Esophagus squamous epithelium (tissue), 5 donors: ENCODE results near the gene CAMTA1. TPM values are rescaled to one million over a fixed set of nuclear protein-coding genes. Genes with fewer than 3 reads are reported as not detected.

Source experiments
- DNase-seq: peaks from one replicate; lab custom pipeline; 2025; lab: John Stamatoyannopoulos, UW
- H3K27ac ChIP-seq, 4 donors: fragments of 200-600 bp; sonication (generic); one replicate each; pipeline ENCODE4 v1.5.1; 2016 to 2019; ENCODE audit warnings: mild to moderate bottlenecking in 1 of 4
- H3K27me3 ChIP-seq, 4 donors: fragments of 200-600 bp; sonication (generic); 1 replicate in 3 of 4; 2 replicates in 1 of 4; pipeline versions ENCODE4 v1.5.1 to v1.6.0; 2017 to 2021; ENCODE audit warnings: antibody characterized with exemption in 1 of 4
- H3K36me3 ChIP-seq, 3 donors: fragments of 200-600 bp; sonication (generic); one replicate each; pipeline ENCODE4 v1.5.1; 2016 to 2019
- H3K4me1 ChIP-seq, 3 donors: fragments of 200-600 bp; sonication (generic); one replicate each; pipeline ENCODE4 v1.5.1; 2017 to 2019
- H3K4me3 ChIP-seq, 4 donors: fragments of 200-600 bp; sonication (generic); 1 replicate in 3 of 4; 2 replicates in 1 of 4; pipeline ENCODE4 v1.5.1; 2016 to 2019; ENCODE audit warnings: mild to moderate bottlenecking in 2 of 4, moderate library complexity in 1 of 4
- H3K9me3 ChIP-seq, 3 donors: fragments of 200-600 bp; sonication (generic); one replicate each; pipeline ENCODE4 v1.5.1; 2016 to 2019
- CTCF ChIP-seq, 6 experiments: fragments of 450-650 bp in 4 of 6; fragments of 200-600 bp in 2 of 6; sonication (generic) in 2 of 6; IDR thresholded peaks; one replicate each; pipeline ENCODE4 v1.5.1; 2016 to 2019; ENCODE audit warnings: antibody characterized with exemption in 6 of 6, mild to moderate bottlenecking in 4 of 6, moderate library complexity in 4 of 6
- POLR2A ChIP-seq, 4 donors: fragments of 450-650 bp; IDR thresholded peaks; one replicate each; pipeline ENCODE4 v1.6.1; 2017; ENCODE audit warnings: antibody characterized with exemption in 4 of 4, mild to moderate bottlenecking in 4 of 4, moderate library complexity in 3 of 4
- WGBS, 2 donors: methylation state at CpG; one replicate each; pipeline ENCODE4 v1.1.5; 2018; 5-methylcytosine and 5-hydroxymethylcytosine counted together
- intact Hi-C: fragments of 100-400 bp; cut with DNase I; formaldehyde crosslinking; loops from one replicate; pipeline ENCODE4 v1.15.0; 2022
- total RNA-seq, 4 donors: library from RNA; depleted of rRNA; stranded (reverse); fragments of >200 nt; gene quantifications; one replicate each; pipeline ENCODE4 v1.1.0, GENCODE V29; 2016
- donor health status: DM: yes; HTN: yes; CAD: no.

The CAMTA1 gene
- total RNA-seq, 4 donors from 2014 or later: 31.3 to 77.4 (median 45.9) TPM

GRCh38 chr1:7586031-7586941, 801.0 kb downstream of the CAMTA1 start:
- Histone ChIP-seq H3K36me3 (no peaks in the 10 kb centered on the region), H3K4me3 (no peak overlapping the region), H3K27ac (no peak overlapping the region), H3K4me1 (no peaks in the 10 kb centered on the region), H3K9me3 (no peaks in the 10 kb centered on the region), H3K27me3 (no peaks in the 10 kb centered on the region)
- WGBS, 2 donors: 65 to 100% methylated on average over 4 to 5 of the region's 26 CpGs
- TF ChIP-seq POLR2A (IDR thresholded peaks at IDR 0.05): no peak
- no peak for TF ChIP-seq CTCF (IDR thresholded peaks at IDR 0.05)
- intact Hi-C loops: no loop called here
- no peak for DNase-seq

DNA sequence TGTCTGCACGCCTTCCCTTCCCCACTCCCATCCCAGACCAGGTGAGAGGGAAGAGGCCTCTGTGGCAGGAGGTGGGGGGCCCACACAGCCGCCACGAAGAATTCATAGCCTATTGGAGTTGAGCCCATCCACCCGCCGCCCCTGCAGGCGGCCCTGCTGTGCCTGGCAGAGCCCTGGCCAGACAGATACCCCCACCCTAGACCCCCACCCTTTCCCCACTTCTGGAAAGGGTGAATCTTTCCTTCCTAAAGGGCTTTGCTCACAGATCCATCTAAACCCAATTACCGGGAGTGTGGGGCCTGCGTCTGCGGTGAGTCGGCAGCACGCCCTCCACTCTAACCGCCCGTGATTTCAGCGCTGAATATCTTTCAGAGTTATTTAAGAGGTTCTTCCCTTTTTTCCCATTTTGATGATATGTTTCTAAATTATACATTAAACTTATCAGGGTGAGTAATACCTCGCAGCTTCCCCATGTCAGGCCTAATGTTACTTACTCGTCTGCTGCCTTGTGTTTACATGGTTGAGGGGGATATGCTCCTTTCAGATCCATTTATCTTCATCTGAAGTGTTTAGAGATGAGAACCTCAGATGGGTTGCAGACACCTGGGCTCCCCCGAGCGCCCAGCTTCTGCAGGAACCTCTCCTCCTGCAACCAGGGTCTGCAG, 802.0 kb downstream of the CAMTA1 start:
- intact Hi-C loops: no loop called here
- 90 to 91% methylated on average over 16 to 17 of the region's 18 CpGs for WGBS, 2 donors
- DNase-seq: no peak

DNA sequence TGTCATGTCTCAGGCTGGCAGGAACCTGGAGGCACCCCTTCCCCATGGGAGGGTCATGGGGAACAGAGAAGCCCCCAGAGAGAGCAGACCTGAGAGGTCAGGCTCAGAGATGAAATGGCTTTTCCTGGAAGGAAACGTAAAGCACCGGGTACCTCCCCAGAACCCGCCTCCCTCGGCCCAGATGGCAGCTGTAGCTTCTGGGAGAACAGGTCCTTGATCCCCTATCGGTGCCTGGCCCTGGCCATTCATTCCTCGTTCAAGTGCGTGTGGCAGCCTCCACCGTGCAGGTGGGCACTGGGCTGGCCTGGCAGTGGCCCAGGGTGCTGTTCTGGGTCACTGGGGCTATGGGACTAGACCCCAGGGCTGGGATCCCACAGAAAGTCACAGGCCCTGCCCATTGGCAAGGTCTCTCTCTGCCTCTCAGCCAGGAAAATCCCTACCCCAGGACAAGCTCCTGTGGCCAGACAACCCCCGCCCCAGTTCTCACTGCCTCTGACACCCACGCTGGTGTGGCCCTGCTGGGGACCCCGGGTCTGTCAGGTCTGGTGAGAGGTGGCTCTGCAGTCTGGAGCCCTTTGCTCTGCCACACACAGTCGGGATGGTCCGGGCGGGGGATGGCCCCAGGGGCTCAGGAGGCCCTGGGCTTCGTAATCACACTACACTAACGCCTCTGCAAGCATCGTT, 802.7 kb downstream of the CAMTA1 start:
- H3K9me3 ChIP-seq: no peaks in the 10 kb centered on the region
- no peaks in the 10 kb centered on the region for H3K4me1 ChIP-seq
- H3K27me3 ChIP-seq: no peaks in the 10 kb centered on the region
- H3K36me3 ChIP-seq: no peaks in the 10 kb centered on the region
- WGBS, 2 donors: 68 to 75% methylated on average over 4 to 11 of the region's 17 CpGs
- no peak for DNase-seq
- no peak overlapping the region for H3K27ac ChIP-seq
- H3K4me3 ChIP-seq: no peak overlapping the region
- no peak for TF ChIP-seq POLR2A (IDR thresholded peaks at IDR 0.05)
- TF ChIP-seq CTCF (IDR thresholded peaks at IDR 0.05): no peak
- intact Hi-C loops: no loop called here

More for the DNA sequence above, 802.0 kb downstream of the CAMTA1 start:
- TF ChIP-seq CTCF (IDR thresholded peaks at IDR 0.05): no peak
- TF ChIP-seq POLR2A (IDR thresholded peaks at IDR 0.05): no peak
- no peaks in the 10 kb centered on the region for H3K36me3 ChIP-seq
- H3K9me3 ChIP-seq: no peaks in the 10 kb centered on the region
- no peak overlapping the region for H3K27ac ChIP-seq
- H3K4me3 ChIP-seq: no peak overlapping the region
- H3K4me1 ChIP-seq: no peaks in the 10 kb centered on the region
- H3K27me3 ChIP-seq: no peaks in the 10 kb centered on the region

DNA sequence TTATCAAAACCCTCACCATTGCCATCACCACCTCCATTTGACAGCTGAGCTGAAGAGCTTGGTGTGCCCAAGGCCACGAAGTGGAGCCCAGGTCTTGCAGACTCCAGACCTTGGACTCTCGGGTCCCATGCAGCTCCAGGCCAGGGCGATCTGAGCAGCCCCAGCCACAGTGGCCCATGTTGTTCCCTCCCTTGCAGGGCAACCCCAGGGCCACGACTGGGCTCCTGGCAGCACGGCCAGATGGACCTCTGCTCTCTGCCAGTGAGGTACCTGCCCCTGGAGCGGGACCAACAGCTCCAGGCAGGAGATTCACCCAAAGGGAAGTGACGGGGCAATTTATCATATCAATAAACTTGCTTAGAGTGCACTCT, 803.2 kb downstream of the CAMTA1 start:
- WGBS, 2 donors: 80% methylated on average over 1 to 2 of the region's 7 CpGs
- H3K36me3 ChIP-seq: no peaks in the 10 kb centered on the region
- no peak for DNase-seq
- intact Hi-C loops: no loop called here
- H3K4me3 ChIP-seq: no peak overlapping the region
- H3K27me3 ChIP-seq: no peaks in the 10 kb centered on the region
- H3K9me3 ChIP-seq: no peaks in the 10 kb centered on the region
- no peaks in the 10 kb centered on the region for H3K4me1 ChIP-seq
- TF ChIP-seq POLR2A (IDR thresholded peaks at IDR 0.05) (no peak), CTCF (IDR thresholded peaks at IDR 0.05) (no peak)
- H3K27ac ChIP-seq: no peak overlapping the region
